ENCODE data around the gene APOC4. TPM values are rescaled to one million over a fixed set of nuclear protein-coding genes. Genes with fewer than 3 reads are reported as not detected.

APOC4 gene
- polyA plus RNA-seq, 1 donor (not counting 4 experiments of a cell fraction or from before 2014, with no cell fraction given): not detected

DNA sequence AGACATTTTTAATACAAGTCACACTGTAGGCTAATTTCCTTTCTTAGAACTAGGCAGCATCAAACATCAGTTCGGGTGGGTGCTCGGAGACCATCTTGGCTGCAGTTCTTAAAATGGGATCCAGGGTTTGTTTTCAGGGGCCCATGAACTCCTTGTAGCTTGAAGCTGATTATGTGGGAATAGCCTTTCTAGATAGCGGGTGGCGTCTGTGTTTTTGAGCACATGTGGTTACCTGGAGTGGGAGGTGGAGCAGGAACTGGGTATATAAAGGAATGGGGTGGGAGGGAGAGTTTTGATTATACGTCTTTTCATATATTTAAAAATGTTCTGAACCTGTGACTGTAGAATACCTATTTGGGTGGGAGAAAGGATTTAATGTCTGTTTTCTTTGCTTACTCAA, 26.1 kb downstream of the APOC4 start:
- Histone ChIP-seq H4K20me1 (ENCODE audit: control insufficient read depth, extremely low read depth, insufficient read depth, low read length) (no peaks in the 10 kb centered on the region), H3K79me2 (ENCODE audit: control insufficient read depth, insufficient read depth, low read length) (peaks cover 2% of the 10 kb centered on the region), H3K4me2 (ENCODE audit: control insufficient read depth, extremely low read depth, insufficient read depth, low read depth, low read length) (no peak overlapping the region), H3K27me3 (ENCODE audit: control insufficient read depth, extremely low read depth, insufficient read depth, low read length) (no peaks in the 10 kb centered on the region), H3K9me1 (ENCODE audit: control insufficient read depth, extremely low read depth, insufficient read depth, low read length) (no peaks in the 10 kb centered on the region), H3K4me1 (ENCODE audit: control insufficient read depth, extremely low read depth, insufficient read depth, low read length) (no peaks in the 10 kb centered on the region), H3K36me3 (ENCODE audit: control insufficient read depth in 2 of 2, extremely low read depth in 1 of 2, insufficient read depth in 2 of 2, low read length in 2 of 2) (peaks cover 2 to 15% of the 10 kb centered on the region in 2 experiments), H2AFZ (ENCODE audit: control insufficient read depth, low read length) (no peak overlapping the region), H3K4me3 (ENCODE audit: control insufficient read depth in 2 of 3, extremely low read depth in 1 of 3, insufficient read depth in 2 of 3, low read depth in 1 of 3, low read length in 3 of 3) (no peak overlapping the region), H3K9ac (ENCODE audit: control insufficient read depth, extremely low read depth, insufficient read depth, low read length) (no peak overlapping the region), H3K9me3 (ENCODE audit: control insufficient read depth, low read depth, low read length) (no peaks in the 10 kb centered on the region), H3K27ac (ENCODE audit: control insufficient read depth, insufficient read depth, low read length) (no peak overlapping the region)
- FAIRE-seq (no peak), DNase-seq (ENCODE audit: low read depth, low spot score) (no peak)
- TF ChIP-seq CTCF (optimal IDR thresholded peaks at IDR 0.05 in 1 of 3, IDR thresholded peaks at IDR 0.05 in 1 of 3, conservative IDR thresholded peaks at IDR 0.05 in 1 of 3; ENCODE audit: extremely low read depth in 1 of 3, insufficient read depth in 2 of 3, low read length in 3 of 3) (no peak), EZH2 (IDR thresholded peaks at IDR 0.05; ENCODE audit: low read length) (no peak)
- dilution Hi-C loops (cut with MboI; ENCODE audit: extremely low pct_ligation_motif_present, low sequenced_read_pairs): no loop called here

GRCh38 chr19:44968670-44969069, 26.6 kb downstream of the APOC4 start:
- Histone ChIP-seq H3K36me3 (ENCODE audit: control insufficient read depth in 2 of 2, extremely low read depth in 1 of 2, insufficient read depth in 2 of 2, low read length in 2 of 2) (peaks cover 4 to 19% of the 10 kb centered on the region in 2 experiments), H3K9me1 (ENCODE audit: control insufficient read depth, extremely low read depth, insufficient read depth, low read length) (no peaks in the 10 kb centered on the region), H3K9ac (ENCODE audit: control insufficient read depth, extremely low read depth, insufficient read depth, low read length) (no peak overlapping the region), H3K79me2 (ENCODE audit: control insufficient read depth, insufficient read depth, low read length) (peaks cover 2% of the 10 kb centered on the region), H3K27ac (ENCODE audit: control insufficient read depth, insufficient read depth, low read length) (no peak overlapping the region), H4K20me1 (ENCODE audit: control insufficient read depth, extremely low read depth, insufficient read depth, low read length) (no peaks in the 10 kb centered on the region), H3K4me3 (ENCODE audit: control insufficient read depth in 2 of 3, extremely low read depth in 1 of 3, insufficient read depth in 2 of 3, low read depth in 1 of 3, low read length in 3 of 3) (no peak overlapping the region), H3K27me3 (ENCODE audit: control insufficient read depth, extremely low read depth, insufficient read depth, low read length) (no peaks in the 10 kb centered on the region), H2AFZ (ENCODE audit: control insufficient read depth, low read length) (no peak overlapping the region), H3K9me3 (ENCODE audit: control insufficient read depth, low read depth, low read length) (no peaks in the 10 kb centered on the region), H3K4me2 (ENCODE audit: control insufficient read depth, extremely low read depth, insufficient read depth, low read depth, low read length) (no peak overlapping the region), H3K4me1 (ENCODE audit: control insufficient read depth, extremely low read depth, insufficient read depth, low read length) (no peaks in the 10 kb centered on the region)
- DNase-seq (ENCODE audit: low read depth, low spot score): no peak
- FAIRE-seq: no peak
- TF ChIP-seq CTCF (optimal IDR thresholded peaks at IDR 0.05 in 1 of 3, IDR thresholded peaks at IDR 0.05 in 1 of 3, conservative IDR thresholded peaks at IDR 0.05 in 1 of 3; ENCODE audit: extremely low read depth in 1 of 3, insufficient read depth in 2 of 3, low read length in 3 of 3) (no peak), EZH2 (IDR thresholded peaks at IDR 0.05; ENCODE audit: low read length) (no peak)
- dilution Hi-C loops (cut with MboI; ENCODE audit: extremely low pct_ligation_motif_present, low sequenced_read_pairs): no loop called here

Measured in keratinocyte (primary cell).